HG03135 (cell line): Measurements from ENCODE around the gene TAF3.

Experiments used
- ATAC-seq: cut with Tn5 transposase; IDR thresholded peaks from one replicate; pipeline ENCODE4 v1.9.1; 2021; ENCODE audit warnings: mild to moderate bottlenecking, moderate library complexity; ENCODE audit not compliant: unreplicated experiment

Gene TAF3

DNA sequence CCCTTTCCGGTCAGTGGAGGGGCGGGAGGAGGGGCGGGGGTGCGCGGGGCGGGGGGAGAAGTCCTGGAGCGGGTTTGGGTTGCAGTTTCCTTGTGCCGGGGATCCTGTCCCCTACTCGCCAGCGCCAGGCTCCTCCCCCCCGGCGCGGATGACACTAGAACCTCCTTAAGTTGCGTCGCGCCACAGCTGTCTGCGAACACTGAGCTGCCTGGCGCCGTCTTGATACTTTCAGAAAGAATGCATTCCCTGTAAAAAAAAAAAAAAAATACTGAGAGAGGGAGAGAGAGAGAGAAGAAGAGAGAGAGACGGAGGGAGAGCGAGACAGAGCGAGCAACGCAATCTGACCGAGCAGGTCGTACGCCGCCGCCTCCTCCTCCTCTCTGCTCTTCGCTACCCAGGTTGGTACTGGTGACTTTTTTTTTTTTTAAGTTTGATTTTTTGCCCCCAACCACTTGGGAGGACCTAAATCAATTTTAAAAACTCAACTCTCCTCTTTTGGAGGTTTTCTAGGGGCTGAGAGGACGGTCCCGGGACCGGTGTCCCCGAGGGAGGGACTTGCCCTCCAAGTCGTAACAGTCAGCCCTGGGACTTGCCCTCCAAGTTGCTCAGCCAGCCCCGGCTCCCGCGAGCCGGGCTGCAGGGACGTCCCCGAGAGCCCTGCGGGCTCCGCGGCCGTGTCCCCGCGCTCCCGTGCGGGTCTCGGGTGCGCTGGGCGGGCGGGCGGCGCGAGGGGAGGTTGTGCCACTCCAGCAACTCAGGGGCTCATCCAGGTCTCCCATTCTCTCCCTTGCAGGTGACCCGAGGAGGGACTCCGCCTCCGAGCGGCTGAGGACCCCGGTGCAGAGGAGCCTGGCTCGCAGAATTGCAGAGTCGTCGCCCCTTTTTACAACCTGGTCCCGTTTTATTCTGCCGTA lies 236.4 kb downstream of the TAF3 start, which contains the start of gene GATA3:
Gene GATA3, plus strand, starts transcription at position 195 of the 914 bp plus-strand sequence. CDS start 968 bp downstream, outside the sequence.
- ATAC-seq = peak; percentile 35

DNA sequence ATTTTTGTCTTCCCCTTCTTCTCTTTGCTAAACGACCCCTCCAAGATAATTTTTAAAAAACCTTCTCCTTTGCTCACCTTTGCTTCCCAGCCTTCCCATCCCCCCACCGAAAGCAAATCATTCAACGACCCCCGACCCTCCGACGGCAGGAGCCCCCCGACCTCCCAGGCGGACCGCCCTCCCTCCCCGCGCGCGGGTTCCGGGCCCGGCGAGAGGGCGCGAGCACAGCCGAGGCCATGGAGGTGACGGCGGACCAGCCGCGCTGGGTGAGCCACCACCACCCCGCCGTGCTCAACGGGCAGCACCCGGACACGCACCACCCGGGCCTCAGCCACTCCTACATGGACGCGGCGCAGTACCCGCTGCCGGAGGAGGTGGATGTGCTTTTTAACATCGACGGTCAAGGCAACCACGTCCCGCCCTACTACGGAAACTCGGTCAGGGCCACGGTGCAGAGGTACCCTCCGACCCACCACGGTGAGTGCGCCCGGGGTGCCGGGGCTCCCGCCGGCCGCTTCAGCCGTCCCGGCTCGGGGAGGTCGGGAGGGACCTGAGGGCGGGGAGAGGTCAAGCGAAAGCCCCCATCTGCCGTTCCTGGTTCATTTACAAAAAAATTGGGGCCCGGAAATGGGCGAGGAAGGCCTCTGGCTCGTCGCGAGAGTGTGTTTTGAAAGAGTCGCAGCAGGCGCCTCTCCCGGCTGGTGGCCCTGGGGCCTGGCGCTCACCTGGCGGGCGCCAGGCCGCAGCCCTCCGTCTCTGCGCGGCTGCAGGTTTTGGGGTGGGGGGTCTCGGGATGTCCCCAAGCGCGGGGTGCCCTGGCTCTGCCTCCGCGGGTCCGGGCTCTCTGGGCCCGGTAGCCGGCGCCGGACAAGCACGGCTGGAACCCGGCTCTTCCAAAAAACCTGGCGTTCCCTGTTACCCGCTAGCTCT lies 237.4 kb downstream of the TAF3 start:
- peak; percentile 8 for ATAC-seq

DNA sequence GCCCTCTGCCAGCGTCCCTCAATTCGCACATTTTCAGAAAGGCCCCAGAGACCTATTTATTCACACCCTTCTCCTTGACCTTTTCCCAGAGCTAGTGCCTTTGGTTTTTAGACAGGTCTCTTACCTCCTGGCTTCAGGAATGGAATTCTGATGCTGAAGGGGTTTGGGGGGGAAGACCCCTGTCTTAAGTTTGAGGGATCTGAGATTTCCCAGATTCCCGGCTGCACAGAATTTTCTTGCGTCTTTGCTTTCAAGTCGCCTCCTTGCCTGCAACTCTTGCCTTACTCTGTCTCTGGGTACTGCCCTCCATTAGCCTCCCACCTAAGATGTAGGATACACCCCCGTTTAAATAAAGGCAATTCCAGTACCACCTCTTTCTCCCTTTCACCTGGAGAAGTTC lies 238.1 kb downstream of the TAF3 start:
- no peak for ATAC-seq

DNA sequence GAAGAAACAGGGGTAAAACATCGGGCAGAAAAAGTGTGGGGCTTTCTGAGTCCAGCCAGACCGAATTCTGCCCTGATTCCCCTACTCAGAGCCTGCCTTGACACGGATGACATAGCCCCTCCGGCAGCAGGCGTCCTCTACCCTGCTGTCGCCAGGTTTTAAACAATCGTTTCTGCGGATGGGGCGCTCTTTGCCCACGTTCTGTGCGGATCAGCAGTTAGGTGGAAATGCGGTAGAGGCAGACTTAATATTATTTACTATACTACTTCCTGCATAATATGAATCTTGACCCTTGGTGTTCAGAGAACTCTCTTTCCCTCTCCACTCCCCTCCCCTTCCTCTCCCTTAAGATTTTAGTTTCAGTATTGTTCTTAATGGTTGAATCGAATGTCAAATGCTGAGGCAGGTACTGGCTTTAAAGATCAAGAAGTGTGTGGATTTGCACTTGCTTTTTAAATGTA lies 238.6 kb downstream of the TAF3 start:
- ATAC-seq = peak; percentile 28

DNA sequence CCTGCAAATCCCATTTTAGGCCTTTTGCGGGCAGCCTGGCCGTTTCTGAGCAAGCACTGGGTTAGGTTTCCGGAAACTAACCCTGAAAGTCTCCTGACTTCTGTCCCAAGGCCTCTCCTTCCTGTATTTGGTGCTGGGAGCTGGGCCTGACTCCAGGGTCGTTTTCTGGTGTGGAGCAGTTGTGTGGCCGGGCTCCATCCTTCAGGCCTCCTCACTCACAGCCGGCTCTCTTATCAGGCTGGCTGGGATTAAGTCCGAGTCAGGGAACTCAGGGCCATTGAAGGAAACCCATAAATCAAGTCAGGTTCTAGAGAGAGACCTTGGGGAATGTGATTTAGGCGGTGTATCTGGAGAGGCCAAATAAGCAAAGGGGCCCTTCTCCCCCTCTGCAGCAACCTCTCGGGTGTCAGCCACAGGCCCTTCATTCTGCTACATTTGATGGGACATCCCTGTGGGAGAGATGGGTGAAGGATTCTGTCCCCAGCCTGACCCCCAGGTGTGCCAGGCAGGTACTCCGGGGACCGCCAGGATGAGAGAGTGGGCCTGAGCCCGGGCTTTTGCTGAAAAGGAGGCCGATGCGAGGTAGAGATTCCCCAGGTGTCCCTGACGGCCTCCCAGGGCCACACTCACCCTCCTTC lies 239.4 kb downstream of the TAF3 start:
- no peak for ATAC-seq

GRCh38 chr10:8058274-8059111 lies 240.2 kb downstream of the TAF3 start:
- ATAC-seq = no peak

- ATAC-seq = no peak
These were observed 241.1 kb downstream of the TAF3 start for GRCh38 chr10:8059191-8059936.

GRCh38 chr10:8060010-8060703 lies 241.9 kb downstream of the TAF3 start:
- no peak for ATAC-seq

DNA sequence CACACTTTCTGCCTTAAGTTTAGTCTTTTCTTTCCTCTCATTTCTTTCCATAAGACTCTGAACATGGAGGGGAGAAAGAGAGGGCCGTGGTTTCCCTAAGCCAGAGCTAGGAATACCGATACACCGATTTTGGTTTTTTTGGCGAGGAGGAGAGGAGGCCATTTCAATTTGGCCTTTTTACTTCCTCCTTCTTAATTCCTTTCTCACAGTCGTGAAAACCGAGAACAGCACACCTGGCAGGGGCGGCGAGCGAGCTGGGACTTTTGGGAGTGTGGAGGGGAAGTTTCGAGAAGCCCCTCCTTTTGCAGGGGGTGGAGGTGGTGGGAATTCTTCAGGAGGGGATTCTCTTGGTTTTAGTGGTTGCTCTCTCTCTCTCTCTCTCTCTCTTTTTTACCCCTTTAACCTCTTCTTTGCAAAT lies 242.4 kb downstream of the TAF3 start:
- no peak for ATAC-seq

- no peak for ATAC-seq
These were observed 243.2 kb downstream of the TAF3 start for GRCh38 chr10:8061274-8062211.

DNA sequence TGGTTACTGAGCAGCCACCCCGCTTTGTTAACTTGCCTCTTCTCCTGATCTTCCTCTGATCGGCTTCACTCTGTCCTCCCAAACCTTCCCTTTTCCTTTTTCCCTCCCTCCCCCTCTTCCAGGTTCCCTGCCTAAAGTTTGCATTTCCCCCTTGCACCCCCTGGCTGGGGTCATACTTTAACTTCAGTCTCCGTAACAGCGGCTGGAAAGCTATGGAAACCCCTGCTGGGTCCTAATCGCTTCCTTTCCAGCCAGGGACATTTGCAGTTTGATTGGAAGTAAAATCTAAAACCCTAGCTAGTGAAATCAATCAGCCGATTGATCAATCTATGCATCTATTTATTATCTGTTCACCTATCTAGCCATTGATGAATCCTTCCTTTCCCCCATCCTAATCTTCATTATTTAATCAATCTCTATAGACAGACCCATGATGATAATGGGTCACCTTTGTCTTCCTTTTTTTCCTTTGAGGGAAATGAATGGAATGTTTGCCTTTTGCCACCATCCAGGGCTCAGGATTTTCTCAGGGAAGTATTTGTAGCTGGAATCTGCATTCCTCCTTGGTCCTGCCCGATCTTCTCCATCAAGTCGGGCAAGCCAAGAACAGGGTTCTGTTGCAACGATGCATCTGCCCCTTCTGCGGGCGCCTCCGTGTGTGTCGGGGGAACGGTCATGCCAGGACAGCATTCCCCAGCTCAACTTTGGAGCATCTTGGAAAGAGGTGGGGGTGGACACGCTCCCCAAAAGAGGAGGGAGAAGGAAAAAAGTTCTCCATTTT lies 245.0 kb downstream of the TAF3 start:
- ATAC-seq = no peak

DNA sequence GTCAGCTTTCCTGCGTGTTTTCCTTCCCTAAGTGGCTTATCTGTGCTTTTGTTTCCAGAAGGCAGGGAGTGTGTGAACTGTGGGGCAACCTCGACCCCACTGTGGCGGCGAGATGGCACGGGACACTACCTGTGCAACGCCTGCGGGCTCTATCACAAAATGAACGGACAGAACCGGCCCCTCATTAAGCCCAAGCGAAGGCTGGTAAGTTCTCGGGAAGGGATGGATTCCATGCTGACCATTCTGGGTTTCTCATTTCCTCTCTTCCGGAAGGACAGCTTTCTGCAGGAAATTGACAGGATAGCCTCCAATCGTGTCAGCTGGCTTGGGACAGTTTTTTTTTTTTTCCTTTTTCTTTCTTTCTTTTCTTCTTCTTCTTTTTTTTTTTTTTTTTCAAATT lies 245.6 kb downstream of the TAF3 start:
- ATAC-seq = no peak

DNA sequence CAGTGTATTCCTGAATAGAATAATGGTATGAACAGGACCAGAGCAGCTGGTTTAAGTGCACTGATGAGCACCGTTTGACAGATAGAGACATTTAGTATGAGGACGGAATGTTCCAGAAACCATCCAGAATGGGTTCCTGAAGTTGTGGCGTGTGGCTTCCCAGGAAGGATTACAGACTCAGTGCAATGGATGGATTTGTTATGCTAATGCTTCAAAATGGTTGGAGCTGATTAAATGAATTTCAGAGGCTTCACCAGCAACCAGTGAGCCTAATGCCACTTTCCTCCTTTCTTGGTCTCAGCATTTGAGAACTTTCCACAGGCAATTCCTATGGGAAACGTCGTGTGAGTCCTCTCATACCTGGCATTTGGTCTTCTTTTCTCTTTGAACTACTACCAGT lies 246.1 kb downstream of the TAF3 start:
- ATAC-seq = no peak

- no peak for ATAC-seq
These were observed 247.3 kb downstream of the TAF3 start for GRCh38 chr10:8065651-8066050.

- ATAC-seq = no peak
These were observed 247.8 kb downstream of the TAF3 start for GRCh38 chr10:8066124-8066523.
